ENCODE results near the gene TK2. TPM values are rescaled to one million over a fixed set of nuclear protein-coding genes. Genes with fewer than 3 reads are reported as not detected.
"Not testable (repeated sequence)": the region's sequence is repeated elsewhere in the genome, so short reads cannot be mapped to it uniquely, and the experiment has no call there.

TK2 gene
- total RNA-seq, 1 donor from 2014 or later = 11.5 TPM

- not testable (repeated sequence) for H3K36me3 ChIP-seq (ENCODE audit: control insufficient read depth in 3 of 3, insufficient read depth in 3 of 3, low read length in 3 of 3); H3K4me3 ChIP-seq (ENCODE audit: low read length in 3 of 3); H3K4me1 ChIP-seq (ENCODE audit: control insufficient read depth in 3 of 3, insufficient read depth in 3 of 3, low read length in 3 of 3); H3K9ac ChIP-seq (ENCODE audit: low read depth in 1 of 3, low read length in 3 of 3); H3K27ac ChIP-seq (ENCODE audit: low read depth, low read length); H3K9me3 ChIP-seq (ENCODE audit: control insufficient read depth in 3 of 3, low read length in 3 of 3); H3K27me3 ChIP-seq (ENCODE audit: control insufficient read depth in 3 of 3, insufficient read depth in 3 of 3, low read length in 3 of 3)
These were observed 52.0 kb downstream of the TK2 start for GRCh38 chr16:66497921-66498320.

DNA sequence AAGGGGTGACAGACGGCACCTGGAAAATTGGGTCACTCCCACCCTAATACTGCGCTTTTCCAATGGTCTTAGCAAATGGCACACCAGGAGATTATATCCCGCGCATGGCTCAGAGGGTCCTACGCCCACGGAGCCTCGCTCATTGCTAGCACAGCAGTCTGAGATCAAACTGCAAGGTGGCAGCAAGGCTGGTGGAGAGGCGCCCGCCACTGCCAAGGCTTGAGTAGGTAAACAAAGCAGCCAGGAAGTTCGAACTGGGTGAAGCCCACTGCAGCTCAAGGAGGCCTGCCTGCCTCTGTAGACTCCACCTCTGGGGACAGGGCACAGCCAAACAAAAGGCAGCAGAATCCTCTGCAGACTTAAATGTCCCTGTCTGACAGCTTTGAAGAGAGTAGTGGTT lies 53.7 kb downstream of the TK2 start:
- not testable (repeated sequence) for H3K27ac ChIP-seq (ENCODE audit: low read depth, low read length); H3K4me1 ChIP-seq (ENCODE audit: control insufficient read depth in 3 of 3, insufficient read depth in 3 of 3, low read length in 3 of 3); H3K36me3 ChIP-seq (ENCODE audit: control insufficient read depth in 3 of 3, insufficient read depth in 3 of 3, low read length in 3 of 3); H3K9me3 ChIP-seq (ENCODE audit: control insufficient read depth in 3 of 3, low read length in 3 of 3); H3K27me3 ChIP-seq (ENCODE audit: control insufficient read depth in 3 of 3, insufficient read depth in 3 of 3, low read length in 3 of 3); H3K9ac ChIP-seq (ENCODE audit: low read depth in 1 of 3, low read length in 3 of 3); H3K4me3 ChIP-seq (ENCODE audit: low read length in 3 of 3)

DNA sequence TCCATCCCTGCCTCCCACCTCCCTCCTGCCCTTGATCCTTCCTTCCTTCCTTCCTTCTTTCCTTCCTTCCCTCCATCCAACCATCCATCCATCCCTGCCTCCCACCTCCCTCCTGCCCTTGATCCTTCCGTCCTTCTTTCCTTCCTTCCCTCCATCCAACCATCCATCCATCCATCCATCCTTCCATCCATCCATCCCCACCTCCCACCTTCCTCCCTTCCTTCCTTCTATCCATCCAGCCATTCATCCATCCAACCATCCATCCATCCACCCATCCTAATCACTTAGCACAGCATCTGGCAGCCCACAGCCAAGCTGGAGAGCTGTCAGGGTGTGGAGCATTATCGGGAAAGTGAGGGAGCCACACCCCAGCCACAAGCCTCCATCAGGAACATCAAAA lies 54.5 kb downstream of the TK2 start:
- no peak overlapping the region for H3K27ac ChIP-seq (ENCODE audit: low read depth, low read length)
- H3K4me1 ChIP-seq (ENCODE audit: control insufficient read depth in 3 of 3, insufficient read depth in 3 of 3, low read length in 3 of 3) = no peaks in the 10 kb centered on the region
- H3K36me3 ChIP-seq (ENCODE audit: control insufficient read depth in 3 of 3, insufficient read depth in 3 of 3, low read length in 3 of 3) = no peaks in the 10 kb centered on the region

DNA sequence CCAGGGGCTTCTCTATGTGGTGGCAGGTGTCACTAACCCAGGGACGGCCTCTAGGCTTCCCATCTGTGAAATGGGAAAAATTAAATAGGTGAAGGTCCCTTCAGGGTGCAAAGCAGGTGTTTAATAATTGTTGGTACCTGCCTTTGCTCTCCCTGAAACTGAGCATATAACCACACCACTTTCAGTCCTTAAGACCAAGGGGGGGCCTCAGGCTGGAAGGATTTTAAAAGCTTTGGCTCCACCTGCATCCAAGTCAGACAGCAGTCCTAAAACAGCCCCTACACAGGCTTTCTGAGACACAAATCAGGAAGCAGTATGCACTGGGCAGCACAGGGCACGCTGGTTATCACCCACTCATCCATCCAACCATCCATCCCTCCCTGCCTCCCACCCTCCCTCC lies 55.0 kb downstream of the TK2 start:
- H3K4me1 ChIP-seq (ENCODE audit: control insufficient read depth in 3 of 3, insufficient read depth in 3 of 3, low read length in 3 of 3) = no peaks in the 10 kb centered on the region
- no peak overlapping the region for H3K27ac ChIP-seq (ENCODE audit: low read depth, low read length)
- H3K36me3 ChIP-seq (ENCODE audit: control insufficient read depth in 3 of 3, insufficient read depth in 3 of 3, low read length in 3 of 3) = no peaks in the 10 kb centered on the region
- H3K4me3 ChIP-seq (ENCODE audit: low read length in 3 of 3) = no peak overlapping the region
- no peaks in the 10 kb centered on the region for H3K9me3 ChIP-seq (ENCODE audit: control insufficient read depth in 3 of 3, low read length in 3 of 3)
- no peaks in the 10 kb centered on the region for H3K27me3 ChIP-seq (ENCODE audit: control insufficient read depth in 3 of 3, insufficient read depth in 3 of 3, low read length in 3 of 3)
- H3K9ac ChIP-seq (ENCODE audit: low read depth in 1 of 3, low read length in 3 of 3) = no peak overlapping the region

More for the DNA sequence above, 54.5 kb downstream of the TK2 start:
- no peak overlapping the region for H3K4me3 ChIP-seq (ENCODE audit: low read length in 3 of 3)
- H3K9me3 ChIP-seq (ENCODE audit: control insufficient read depth in 3 of 3, low read length in 3 of 3) = no peaks in the 10 kb centered on the region
- no peak overlapping the region for H3K9ac ChIP-seq (ENCODE audit: low read depth in 1 of 3, low read length in 3 of 3)
- no peaks in the 10 kb centered on the region for H3K27me3 ChIP-seq (ENCODE audit: control insufficient read depth in 3 of 3, insufficient read depth in 3 of 3, low read length in 3 of 3)

DNA sequence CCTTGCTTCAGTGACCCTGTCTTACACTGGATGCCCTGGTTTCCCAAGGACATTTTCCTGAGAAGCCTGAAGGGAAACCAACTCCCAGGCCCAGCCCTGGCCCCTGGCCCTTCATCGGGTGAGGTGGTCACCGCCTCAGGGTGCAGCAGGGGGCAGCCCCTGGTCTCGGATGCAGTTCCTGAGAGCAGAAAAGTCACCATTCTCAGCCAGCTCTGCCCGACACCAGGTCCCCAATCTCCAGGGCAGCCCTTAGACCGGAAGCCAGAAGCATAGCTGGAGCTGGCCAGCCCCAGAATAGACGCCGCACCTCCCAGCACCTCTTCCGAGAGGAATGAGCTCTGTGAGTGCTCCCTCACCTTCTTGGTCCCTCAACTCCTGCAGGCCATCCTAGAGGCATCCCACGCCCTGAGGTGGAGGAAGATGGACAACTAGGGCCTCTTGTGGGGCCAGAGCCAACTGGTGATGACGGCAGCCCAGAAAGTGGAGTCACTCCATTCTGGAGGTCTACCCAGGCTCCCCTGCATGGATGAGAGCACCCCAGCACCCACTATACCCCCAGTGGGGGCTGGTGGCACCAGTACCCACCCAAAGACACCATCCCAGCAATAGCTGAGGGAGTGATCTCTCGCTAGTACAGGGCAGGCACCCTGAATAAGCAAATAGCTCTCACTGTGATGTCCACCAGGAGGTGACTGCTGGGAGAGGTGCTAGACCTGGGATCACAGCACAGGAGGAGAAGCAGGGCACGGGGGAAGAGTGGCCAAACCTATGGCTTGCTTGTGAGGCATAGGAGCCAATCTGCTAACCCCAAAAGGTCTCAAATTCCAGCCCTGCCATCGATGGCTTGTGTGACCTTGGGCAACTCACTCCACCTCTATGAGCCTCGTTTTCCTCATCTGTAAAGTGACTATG lies 56.2 kb downstream of the TK2 start:
- H3K9me3 ChIP-seq (ENCODE audit: control insufficient read depth in 3 of 3, low read length in 3 of 3) = no peaks in the 10 kb centered on the region
- no peaks in the 10 kb centered on the region for H3K4me1 ChIP-seq (ENCODE audit: control insufficient read depth in 3 of 3, insufficient read depth in 3 of 3, low read length in 3 of 3)
- H3K9ac ChIP-seq (ENCODE audit: low read depth in 1 of 3, low read length in 3 of 3) = no peak overlapping the region

DNA sequence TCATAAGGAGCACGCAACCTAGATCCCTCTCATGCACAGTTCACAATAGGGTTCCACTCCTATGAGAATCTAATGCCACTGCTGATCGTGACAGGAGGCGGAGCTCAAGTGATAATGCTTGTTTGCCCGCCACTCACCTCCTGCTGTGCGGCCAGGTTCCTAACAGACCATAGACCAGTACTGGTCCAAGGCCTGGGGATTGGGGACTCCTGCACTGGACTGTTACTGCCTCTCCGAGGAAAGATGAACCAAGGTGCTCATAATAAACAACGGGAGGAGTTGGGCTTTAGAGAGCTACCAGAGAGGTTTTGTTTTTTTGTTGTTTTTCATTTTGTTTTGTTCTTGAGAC lies 58.2 kb downstream of the TK2 start:
- no peak overlapping the region for H3K4me3 ChIP-seq (ENCODE audit: low read length in 3 of 3)
- H3K27ac ChIP-seq (ENCODE audit: low read depth, low read length) = no peak overlapping the region
- H3K9ac ChIP-seq (ENCODE audit: low read depth in 1 of 3, low read length in 3 of 3) = no peak overlapping the region
- no peaks in the 10 kb centered on the region for H3K27me3 ChIP-seq (ENCODE audit: control insufficient read depth in 3 of 3, insufficient read depth in 3 of 3, low read length in 3 of 3)
- H3K36me3 ChIP-seq (ENCODE audit: control insufficient read depth in 3 of 3, insufficient read depth in 3 of 3, low read length in 3 of 3) = no peaks in the 10 kb centered on the region
- peaks cover 8 to 12% (median 9%) of the 10 kb centered on the region in 3 donors for H3K4me1 ChIP-seq (ENCODE audit: control insufficient read depth in 3 of 3, insufficient read depth in 3 of 3, low read length in 3 of 3)
- no peaks in the 10 kb centered on the region for H3K9me3 ChIP-seq (ENCODE audit: control insufficient read depth in 3 of 3, low read length in 3 of 3)

More for the DNA sequence above, 56.2 kb downstream of the TK2 start:
- H3K27me3 ChIP-seq (ENCODE audit: control insufficient read depth in 3 of 3, insufficient read depth in 3 of 3, low read length in 3 of 3) = no peaks in the 10 kb centered on the region
- H3K36me3 ChIP-seq (ENCODE audit: control insufficient read depth in 3 of 3, insufficient read depth in 3 of 3, low read length in 3 of 3) = no peaks in the 10 kb centered on the region
- no peak overlapping the region for H3K27ac ChIP-seq (ENCODE audit: low read depth, low read length)
- no peak overlapping the region for H3K4me3 ChIP-seq (ENCODE audit: low read length in 3 of 3)

DNA sequence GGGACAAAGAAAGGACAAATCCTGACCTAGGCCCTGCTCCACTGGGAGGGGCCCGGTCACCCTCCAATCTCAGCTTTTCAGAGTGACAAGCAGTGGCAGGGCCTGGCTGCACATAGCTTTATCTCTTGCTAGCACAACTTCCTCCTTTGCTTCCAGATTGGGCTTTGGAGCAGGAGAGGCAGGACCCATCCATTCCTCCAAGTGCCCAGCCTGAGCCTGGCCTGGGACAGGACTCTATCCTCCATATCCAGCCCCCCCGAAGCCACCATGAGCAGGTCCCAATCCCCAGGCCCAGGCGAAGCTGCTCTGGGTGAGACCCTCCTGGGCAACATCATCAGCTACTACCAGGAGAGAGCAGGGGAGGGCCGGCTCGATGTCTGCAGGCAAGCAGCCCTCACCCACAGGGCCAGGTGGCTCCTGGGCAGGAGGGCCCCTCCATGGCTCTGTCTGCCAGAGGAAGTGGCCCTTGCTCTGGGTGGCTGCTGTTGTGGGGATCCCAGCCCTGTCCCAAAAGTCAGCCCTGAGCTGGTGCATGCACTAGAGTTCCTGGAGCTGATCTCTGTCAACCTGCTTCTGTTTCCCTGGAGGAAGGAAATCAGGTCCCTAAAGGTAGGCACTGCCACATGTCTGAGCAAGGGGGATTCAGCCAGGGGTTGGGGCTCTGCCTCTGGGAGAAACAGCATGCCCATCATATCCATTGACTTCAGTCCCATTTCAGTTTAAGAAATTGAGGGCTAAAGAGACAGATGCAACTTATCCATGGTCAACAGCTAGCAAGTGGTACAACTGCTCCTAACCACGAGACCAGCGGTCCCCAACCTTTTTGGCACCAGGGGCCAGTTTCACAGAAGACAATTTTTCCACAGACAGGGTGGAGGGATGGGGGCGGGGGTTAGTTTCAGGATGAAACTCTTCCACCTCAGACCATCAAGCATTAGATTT lies 58.9 kb downstream of the TK2 start:
- Histone ChIP-seq H3K4me3 (ENCODE audit: low read length in 3 of 3) (no peak overlapping the region), H3K9me3 (ENCODE audit: control insufficient read depth in 3 of 3, low read length in 3 of 3) (no peaks in the 10 kb centered on the region), H3K27me3 (ENCODE audit: control insufficient read depth in 3 of 3, insufficient read depth in 3 of 3, low read length in 3 of 3) (no peaks in the 10 kb centered on the region), H3K27ac (ENCODE audit: low read depth, low read length) (no peak overlapping the region), H3K9ac (ENCODE audit: low read depth in 1 of 3, low read length in 3 of 3) (no peak overlapping the region), H3K36me3 (ENCODE audit: control insufficient read depth in 3 of 3, insufficient read depth in 3 of 3, low read length in 3 of 3) (no peaks in the 10 kb centered on the region), H3K4me1 (ENCODE audit: control insufficient read depth in 3 of 3, insufficient read depth in 3 of 3, low read length in 3 of 3) (peaks cover 11 to 15% (median 11%) of the 10 kb centered on the region in 3 donors)

- peaks cover 11 to 15% (median 11%) of the 10 kb centered on the region in 3 donors for H3K4me1 ChIP-seq (ENCODE audit: control insufficient read depth in 3 of 3, insufficient read depth in 3 of 3, low read length in 3 of 3)
- no peak overlapping the region for H3K9ac ChIP-seq (ENCODE audit: low read depth in 1 of 3, low read length in 3 of 3)
- H3K9me3 ChIP-seq (ENCODE audit: control insufficient read depth in 3 of 3, low read length in 3 of 3) = no peaks in the 10 kb centered on the region
- H3K4me3 ChIP-seq (ENCODE audit: low read length in 3 of 3) = no peak overlapping the region
- no peaks in the 10 kb centered on the region for H3K27me3 ChIP-seq (ENCODE audit: control insufficient read depth in 3 of 3, insufficient read depth in 3 of 3, low read length in 3 of 3)
- H3K36me3 ChIP-seq (ENCODE audit: control insufficient read depth in 3 of 3, insufficient read depth in 3 of 3, low read length in 3 of 3) = no peaks in the 10 kb centered on the region
- H3K27ac ChIP-seq (ENCODE audit: low read depth, low read length) = no peak overlapping the region
These were observed 60.1 kb downstream of the TK2 start for GRCh38 chr16:66489818-66490217.

GRCh38 chr16:66489385-66489784 lies 60.5 kb downstream of the TK2 start:
- Histone ChIP-seq H3K36me3 (ENCODE audit: control insufficient read depth in 3 of 3, insufficient read depth in 3 of 3, low read length in 3 of 3) (no peaks in the 10 kb centered on the region), H3K4me3 (ENCODE audit: low read length in 3 of 3) (no peak overlapping the region), H3K9me3 (ENCODE audit: control insufficient read depth in 3 of 3, low read length in 3 of 3) (no peaks in the 10 kb centered on the region)

GRCh38 chr16:66488505-66488904 lies 61.4 kb downstream of the TK2 start:
- no peak overlapping the region for H3K9ac ChIP-seq (ENCODE audit: low read depth in 1 of 3, low read length in 3 of 3)
- H3K27ac ChIP-seq (ENCODE audit: low read depth, low read length) = no peak overlapping the region
- no peaks in the 10 kb centered on the region for H3K27me3 ChIP-seq (ENCODE audit: control insufficient read depth in 3 of 3, insufficient read depth in 3 of 3, low read length in 3 of 3)
- no peak overlapping the region for H3K4me3 ChIP-seq (ENCODE audit: low read length in 3 of 3)
- H3K9me3 ChIP-seq (ENCODE audit: control insufficient read depth in 3 of 3, low read length in 3 of 3) = no peaks in the 10 kb centered on the region
- H3K36me3 ChIP-seq (ENCODE audit: control insufficient read depth in 3 of 3, insufficient read depth in 3 of 3, low read length in 3 of 3) = no peaks in the 10 kb centered on the region
- peaks cover 11 to 15% (median 11%) of the 10 kb centered on the region in 3 donors for H3K4me1 ChIP-seq (ENCODE audit: control insufficient read depth in 3 of 3, insufficient read depth in 3 of 3, low read length in 3 of 3)

More at GRCh38 chr16:66489385-66489784, 60.5 kb downstream of the TK2 start:
- Histone ChIP-seq H3K9ac (ENCODE audit: low read depth in 1 of 3, low read length in 3 of 3) (no peak overlapping the region), H3K4me1 (ENCODE audit: control insufficient read depth in 3 of 3, insufficient read depth in 3 of 3, low read length in 3 of 3) (peaks cover 11 to 15% (median 11%) of the 10 kb centered on the region in 3 donors), H3K27me3 (ENCODE audit: control insufficient read depth in 3 of 3, insufficient read depth in 3 of 3, low read length in 3 of 3) (no peaks in the 10 kb centered on the region), H3K27ac (ENCODE audit: low read depth, low read length) (no peak overlapping the region)

All from skeletal muscle tissue (tissue), 4 donors.